HT1080 (cell line): ENCODE measurements around the gene SHCBP1. TPM values are rescaled to one million over a fixed set of nuclear protein-coding genes. Genes with fewer than 3 reads are reported as not detected.

Experiments used
- DNase-seq: peaks from one replicate; pipeline ENCODE4 v3.0.0-alpha.2; 2015; ENCODE audit warnings: low read depth
- total RNA-seq: library from RNA; depleted of rRNA; stranded (reverse); fragments of >200 nt; shearing (Covaris generic); gene quantifications from 2 replicates; pipeline ENCODE4 v1.2.3, GENCODE V29; 2014

The SHCBP1 gene
- total RNA-seq, 1 experiment from 2014 or later: 38.1 TPM

DNA sequence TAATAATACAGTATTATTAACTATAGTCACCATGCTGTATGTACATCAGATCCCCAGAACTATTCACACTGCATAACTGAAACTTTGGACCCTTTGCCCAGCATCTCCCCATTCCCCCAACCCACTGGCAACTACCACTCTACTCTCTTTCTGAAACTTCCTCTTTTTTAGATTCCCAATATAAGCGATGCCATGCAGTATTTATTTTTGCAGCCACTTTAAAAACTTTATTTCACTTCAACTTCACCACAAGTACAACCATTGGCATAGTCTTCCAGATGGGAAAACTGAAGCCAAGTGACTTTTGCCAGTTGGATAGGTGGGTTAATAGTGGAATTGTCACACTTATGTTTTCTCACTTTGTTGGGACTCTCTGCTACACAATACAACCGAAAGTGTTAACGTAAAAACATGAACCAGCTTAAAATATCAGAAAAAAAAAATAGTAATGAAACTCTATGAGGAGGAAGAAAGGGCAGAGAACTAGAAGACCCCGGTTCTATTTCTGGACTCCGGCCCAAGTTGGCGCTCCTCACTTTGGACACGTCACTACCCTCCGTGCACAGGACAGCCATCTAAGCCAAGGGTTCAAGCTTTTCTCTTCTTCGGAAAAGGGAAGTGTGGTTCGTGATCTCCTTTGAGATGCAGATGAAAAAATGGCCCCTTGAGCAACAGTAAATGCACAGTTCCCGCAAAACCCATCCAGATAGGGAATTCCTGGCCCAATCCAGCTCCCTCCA is 743 bp downstream of the SHCBP1 start:
- DNase-seq: peak; percentile 29

DNA sequence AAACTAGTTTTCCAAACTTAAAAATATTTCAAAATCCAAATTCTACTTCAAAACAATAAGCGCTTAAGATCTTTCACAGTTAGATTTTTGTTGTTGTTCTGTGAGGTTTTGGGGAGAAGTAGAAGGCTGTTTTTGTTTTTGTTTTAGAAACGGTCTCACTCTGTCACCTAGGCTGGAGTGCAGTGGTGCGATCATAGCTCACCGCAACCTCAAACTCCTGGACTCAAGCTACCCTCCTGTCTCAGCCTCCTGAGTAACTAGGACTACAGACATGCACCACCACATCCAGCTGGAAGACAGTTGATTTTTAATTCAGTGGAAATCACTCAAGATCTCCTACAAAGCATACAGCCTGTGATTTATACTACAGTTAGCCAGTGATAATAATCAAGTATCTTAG is 2.7 kb downstream of the SHCBP1 start:
- no peak for DNase-seq

DNA sequence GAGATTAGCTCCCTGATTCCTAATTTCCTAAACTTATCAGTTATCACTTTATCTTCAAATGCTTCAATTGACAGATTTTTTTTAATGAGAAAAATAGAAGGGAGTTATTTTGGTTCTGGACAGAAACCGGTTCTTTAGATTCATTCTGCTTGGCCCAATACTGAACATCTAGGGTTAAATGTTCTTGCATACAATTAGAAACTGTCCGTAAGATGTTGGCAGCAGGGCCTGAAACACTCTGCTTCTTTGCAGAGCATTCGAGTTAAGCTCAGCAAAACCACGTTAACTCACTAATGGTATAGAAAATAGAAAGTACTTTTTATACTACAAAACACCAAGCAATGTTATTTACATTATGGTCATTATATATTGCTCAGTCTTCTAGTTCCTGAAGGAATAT is 7.2 kb downstream of the SHCBP1 start:
- no peak for DNase-seq

- DNase-seq: no peak
Measured at GRCh38 chr16:46613352-46613751, 7.8 kb downstream of the SHCBP1 start.

DNA sequence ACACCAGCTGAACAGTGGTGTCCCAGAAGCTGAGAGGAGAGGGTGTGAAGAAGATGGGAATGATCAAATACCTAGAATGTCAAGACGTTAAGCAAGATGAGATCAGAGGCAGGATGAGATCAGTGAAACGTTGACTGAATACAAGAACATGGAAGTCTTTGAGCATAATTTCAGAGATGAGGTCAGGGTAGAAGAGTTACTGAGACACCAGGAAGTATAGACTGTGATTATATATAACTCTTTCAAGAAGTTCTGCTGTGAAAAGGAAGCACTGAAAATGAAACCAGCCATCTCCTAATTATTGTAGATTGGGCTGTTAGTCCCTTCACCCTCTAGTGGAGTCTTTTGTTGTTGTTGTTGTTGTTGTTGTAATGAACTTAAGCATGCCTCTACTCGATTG is 9.1 kb downstream of the SHCBP1 start:
- no peak for DNase-seq

DNA sequence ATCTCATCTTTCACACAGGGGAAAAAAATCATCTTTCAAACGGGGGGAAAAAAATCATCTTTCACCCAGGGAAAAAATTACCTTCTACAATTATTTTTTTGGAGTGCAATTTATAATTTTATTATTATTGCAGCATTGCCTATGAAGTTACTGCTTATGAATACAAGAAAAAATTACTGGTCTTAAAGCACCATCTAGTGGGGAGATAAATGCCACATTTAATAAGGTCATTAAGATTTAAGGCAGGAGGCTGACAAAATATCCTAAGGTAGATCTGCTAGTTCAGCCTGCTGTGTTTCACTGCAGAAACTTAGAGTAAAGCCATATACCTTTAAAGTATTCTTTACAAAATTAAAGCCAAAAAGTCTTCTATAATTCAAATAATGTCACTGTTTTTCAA is 13.7 kb downstream of the SHCBP1 start:
- peak; percentile 27 for DNase-seq

GRCh38 chr16:46606231-46606630 is 14.9 kb downstream of the SHCBP1 start:
- no peak for DNase-seq

DNA sequence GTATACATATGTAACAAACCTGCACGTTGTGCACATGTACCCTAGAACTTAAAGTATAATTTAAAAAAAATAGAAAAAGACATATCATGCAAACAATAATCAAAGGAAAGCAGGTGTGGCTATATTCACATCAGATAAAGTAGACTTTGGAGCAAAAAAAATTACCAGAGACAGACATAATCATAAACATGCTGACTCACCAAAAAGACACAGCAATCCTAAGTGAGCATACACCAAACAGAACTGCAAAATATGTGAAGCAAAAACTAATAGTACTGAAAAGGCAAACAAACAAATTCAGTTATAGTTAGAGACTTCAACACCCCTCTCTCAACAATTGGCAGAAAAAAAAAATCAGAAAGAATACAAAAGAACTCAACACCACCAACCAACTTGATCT is 29.9 kb downstream of the SHCBP1 start:
- DNase-seq: no peak

- no peak for DNase-seq
Measured at GRCh38 chr16:46586011-46586577, 35.1 kb downstream of the SHCBP1 start.

GRCh38 chr16:46583036-46583435 is 38.1 kb downstream of the SHCBP1 start:
- DNase-seq: no peak

DNA sequence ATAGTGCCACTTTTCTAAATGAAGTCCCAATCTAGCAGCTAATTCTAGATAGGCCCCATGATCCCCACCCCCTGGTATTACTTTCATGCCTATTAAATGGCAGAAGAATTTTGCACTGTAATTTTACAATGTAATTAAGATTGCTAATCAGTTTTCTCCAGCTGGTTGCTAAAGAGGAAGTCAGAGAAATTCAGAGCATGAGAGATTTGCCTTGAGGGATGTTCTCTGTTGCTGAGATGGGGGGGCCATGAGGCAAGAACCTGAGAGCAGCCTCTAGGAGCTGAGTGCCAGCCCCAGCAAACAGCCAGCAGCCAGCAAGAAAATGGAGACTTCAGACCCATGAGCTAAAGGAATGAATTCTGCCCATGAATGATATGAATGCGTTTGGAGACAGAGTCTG is 38.9 kb downstream of the SHCBP1 start:
- no peak for DNase-seq

DNA sequence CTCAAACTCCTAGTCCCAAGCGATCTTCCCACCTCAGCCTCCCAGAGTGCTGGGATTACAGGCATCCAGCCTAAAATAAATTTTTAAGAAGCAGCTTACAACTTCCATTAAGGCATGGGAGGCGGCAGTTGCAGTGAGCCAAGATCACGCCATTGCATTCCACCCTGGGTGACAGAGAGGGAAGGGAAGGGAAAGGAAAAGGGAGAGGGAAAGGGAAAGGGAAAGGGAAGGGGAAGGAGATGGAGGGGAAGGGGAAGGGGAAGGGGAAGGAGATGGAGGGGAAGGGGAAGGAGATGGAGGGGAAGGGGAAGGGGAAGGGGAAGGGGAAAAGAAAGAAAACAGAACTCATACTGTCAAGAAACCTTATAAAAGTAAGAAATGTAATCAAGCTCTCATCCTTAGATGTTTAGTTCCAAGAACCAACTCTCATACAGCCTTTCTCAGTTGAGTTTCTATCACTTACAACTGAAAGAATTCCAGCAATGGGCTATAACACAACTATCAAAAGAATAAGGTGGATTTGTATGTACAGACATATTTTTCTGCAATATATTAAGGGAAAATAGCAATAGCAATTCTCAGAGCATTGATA is 43.1 kb downstream of the SHCBP1 start:
- no peak for DNase-seq

- DNase-seq: no peak
Measured at GRCh38 chr16:46573834-46574159, 47.4 kb downstream of the SHCBP1 start.

DNA sequence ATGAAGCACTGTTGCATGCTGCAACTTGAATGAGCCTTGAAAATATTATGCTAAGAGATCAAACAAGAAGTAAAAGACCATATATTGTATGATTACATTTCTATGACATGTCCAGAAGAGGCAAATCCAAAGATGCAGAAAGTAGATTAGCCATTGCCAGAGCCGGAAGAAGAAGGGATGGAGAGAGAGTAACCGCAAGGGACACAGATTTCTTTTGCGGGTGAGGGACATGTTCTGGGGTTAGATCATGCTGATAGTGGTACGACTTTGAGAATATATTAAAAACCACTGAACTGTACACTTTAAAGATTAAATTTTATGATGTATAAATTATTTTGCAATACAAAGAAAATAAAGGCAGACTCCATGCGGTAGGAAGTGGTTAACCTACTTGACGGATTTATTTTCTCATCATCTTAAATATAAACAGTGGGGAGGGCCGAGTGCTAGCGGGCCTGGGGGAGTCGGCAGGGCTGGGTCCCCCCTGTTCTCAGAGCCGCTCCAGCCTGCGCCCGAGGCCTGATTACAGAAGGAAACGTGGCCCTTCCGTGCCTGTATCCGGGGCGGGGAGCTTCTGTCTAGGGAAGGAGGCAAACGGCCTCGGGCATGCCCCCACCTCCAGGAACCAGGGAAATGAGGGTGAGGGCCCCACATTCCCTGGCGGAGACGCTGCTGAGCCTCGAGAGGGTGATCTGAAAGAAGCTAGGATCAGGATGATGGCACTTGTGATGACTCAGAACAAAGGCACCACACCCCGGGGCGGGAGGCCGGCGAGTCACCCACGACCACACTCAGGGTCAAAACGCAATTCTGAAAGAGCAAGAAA is 48.0 kb downstream of the SHCBP1 start:
- DNase-seq: peak; percentile 81

- DNase-seq: no peak
Measured at GRCh38 chr16:46569231-46569735, 51.9 kb downstream of the SHCBP1 start.

GRCh38 chr16:46568472-46569230 is 52.5 kb downstream of the SHCBP1 start:
- DNase-seq: no peak

GRCh38 chr16:46562979-46563378 is 58.2 kb downstream of the SHCBP1 start:
- no peak for DNase-seq

DNA sequence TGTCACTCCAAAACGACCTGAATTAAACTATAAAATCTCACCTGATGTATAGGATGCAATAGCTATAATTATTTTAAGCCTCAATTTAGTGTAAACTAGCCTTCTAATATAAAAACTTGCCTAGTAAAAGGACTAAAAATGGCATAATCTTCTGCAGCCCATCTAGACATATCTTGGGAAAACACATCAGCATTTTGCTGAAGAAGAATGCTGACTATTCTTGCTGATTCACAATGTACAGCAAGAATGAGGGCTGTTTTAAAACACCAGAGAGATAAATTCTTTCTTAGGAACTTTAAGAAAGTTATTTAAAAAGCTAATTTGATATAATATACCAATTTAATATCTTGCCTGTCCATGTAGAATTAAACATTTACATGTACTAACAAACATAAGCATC is 63.2 kb downstream of the SHCBP1 start:
- DNase-seq: no peak

- DNase-seq: peak; percentile 73
Measured at GRCh38 chr16:46555951-46556350, 65.2 kb downstream of the SHCBP1 start.

DNA sequence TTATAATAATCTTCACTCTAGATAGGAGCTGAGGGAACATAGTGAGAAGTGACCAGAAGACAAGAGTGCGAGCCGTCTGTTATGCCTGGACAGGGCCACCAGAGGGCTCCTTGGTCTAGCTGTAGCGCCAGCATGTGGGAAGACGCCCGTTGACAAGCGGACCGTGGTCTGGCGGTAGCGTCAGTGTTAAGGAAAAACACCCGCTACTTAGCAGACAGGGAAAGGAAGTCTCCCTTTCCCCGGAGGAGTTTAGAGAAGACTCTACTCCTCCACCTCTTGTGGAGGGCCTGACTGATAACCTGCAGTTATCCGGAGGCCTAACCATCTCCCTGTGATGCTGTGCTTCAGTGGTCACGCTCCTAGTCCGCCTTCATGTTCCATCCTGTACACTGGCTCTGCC is 66.7 kb downstream of the SHCBP1 start:
- peak; percentile 69 for DNase-seq

DNA sequence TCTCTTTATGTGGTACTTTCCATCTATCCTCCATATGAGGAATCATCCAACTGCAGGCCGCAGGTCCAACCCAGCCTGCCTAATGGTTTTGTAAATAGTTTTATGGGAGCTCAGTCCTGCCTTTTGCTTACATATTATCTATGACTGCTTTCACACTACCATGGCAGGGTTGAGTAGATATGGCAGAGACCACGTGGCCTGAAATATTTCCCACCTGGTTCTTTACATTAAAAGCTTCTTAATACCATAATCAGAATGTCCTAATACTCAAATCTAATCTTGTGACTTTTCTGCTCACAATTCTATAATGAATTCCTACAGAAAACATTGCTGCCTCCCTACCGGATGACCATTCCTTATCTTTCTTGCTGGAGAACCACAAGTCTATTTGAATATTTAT is 71.7 kb downstream of the SHCBP1 start:
- DNase-seq: no peak
